GM23338 (cell line): ENCODE data around the gene CACNA1C.

ENCODE experiments used
- CREB1 ChIP-seq: fragments of 250-450 bp; sonication (Bioruptor Pico); IDR thresholded peaks from 2 replicates; pipeline ENCODE4 v1.5.0; 2020; ENCODE audit warnings: low read depth, mild to moderate bottlenecking, moderate library complexity
- EZH2 ChIP-seq: fragments of 200-600 bp; sonication (generic); IDR thresholded peaks from one replicate; pipeline ENCODE4 v1.8.0; 2017; ENCODE audit warnings: antibody characterized with exemption, mild to moderate bottlenecking, low read depth; ENCODE audit not compliant: unreplicated experiment
- EZH2phosphoT487 ChIP-seq: fragments of 200-600 bp; sonication (generic); IDR thresholded peaks from one replicate; pipeline ENCODE4 v1.8.1; 2018; ENCODE audit warnings: antibody characterized with exemption; ENCODE audit not compliant: unreplicated experiment
- JUNB ChIP-seq: IDR thresholded peaks from one replicate; pipeline ENCODE4 v1.6.1; 2016; ENCODE audit warnings: antibody characterized with exemption; ENCODE audit not compliant: unreplicated experiment
- NANOG ChIP-seq: IDR thresholded peaks from 2 replicates; pipeline ENCODE4 v1.6.1; 2016; ENCODE audit warnings: antibody characterized with exemption, borderline replicate concordance
- POLR2AphosphoS5 ChIP-seq: IDR thresholded peaks from 2 replicates; pipeline ENCODE4 v1.6.1; 2016; ENCODE audit warnings: antibody characterized with exemption, low read depth
- STAT1 ChIP-seq: IDR thresholded peaks from one replicate; pipeline ENCODE4 v1.6.1; 2016; ENCODE audit warnings: antibody characterized with exemption; ENCODE audit not compliant: unreplicated experiment
- ZNF114 ChIP-seq: fragments of 250-450 bp; sonication (Bioruptor Pico); IDR thresholded peaks from 2 replicates; pipeline ENCODE4 v1.5.0; 2020; ENCODE audit warnings: mild to moderate bottlenecking, moderate library complexity
- ZNF331 ChIP-seq: fragments of 250-450 bp; sonication (Bioruptor Pico); IDR thresholded peaks from 2 replicates; pipeline ENCODE4 v1.5.0; 2020; ENCODE audit warnings: low read depth, mild to moderate bottlenecking, moderate library complexity
- TF ChIP-seq, protein P1 (sequence below), 2 experiments: fragments of 200-600 bp in 1 of 2; sonication (generic) in 1 of 2; conservative IDR thresholded peaks; 2 replicates each; pipeline versions ENCODE4 v1.5.1 to v1.6.1; 2016 to 2017; ENCODE audit warnings: antibody characterized with exemption in 2 of 2, low read depth in 2 of 2, mild to moderate bottlenecking in 2 of 2, moderate library complexity in 1 of 2
- TF ChIP-seq, protein P2 (sequence below): IDR thresholded peaks from one replicate; pipeline ENCODE4 v1.6.1; 2018; ENCODE audit warnings: antibody characterized with exemption; ENCODE audit not compliant: unreplicated experiment
- TF ChIP-seq, protein P3 (sequence below): fragments of 250-450 bp; sonication (Bioruptor Pico); IDR thresholded peaks from 2 replicates; pipeline ENCODE4 v1.5.0; 2020; ENCODE audit warnings: mild to moderate bottlenecking, moderate library complexity
- TF ChIP-seq, protein P4 (sequence below): IDR thresholded peaks from 2 replicates; pipeline ENCODE4 v1.6.1; 2016; ENCODE audit warnings: antibody characterized with exemption

DNA sequence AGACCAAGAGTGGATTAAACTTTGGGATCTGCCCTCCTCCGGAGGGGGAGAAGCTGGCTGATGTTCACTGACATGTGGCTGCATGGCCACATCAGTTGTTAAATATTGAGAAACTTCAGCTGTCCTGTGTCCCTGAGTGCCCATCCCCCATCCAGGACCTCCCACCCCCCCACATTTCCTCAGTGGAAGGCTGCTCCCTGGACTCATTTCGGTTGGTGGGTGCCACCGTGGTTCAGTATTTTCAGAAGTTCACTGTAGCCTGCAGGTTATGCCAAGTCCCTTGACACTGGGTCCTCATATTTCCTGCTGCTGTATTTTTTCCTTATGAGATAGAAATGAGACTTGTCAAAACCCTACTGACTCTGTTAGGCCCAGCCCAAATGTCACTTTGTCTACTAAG lies 302.4 kb downstream of the CACNA1C start:
- TF ChIP-seq EZH2 (no peak), NANOG (no peak), EZH2phosphoT487 (no peak), POLR2AphosphoS5 (no peak), ZNF331 (CRISPR knock-in tag) (no peak), ZNF114 (no peak), JUNB (no peak), STAT1 (no peak), CREB1 (CRISPR knock-in tag) (no peak)
- TF ChIP-seq, protein P1, sequence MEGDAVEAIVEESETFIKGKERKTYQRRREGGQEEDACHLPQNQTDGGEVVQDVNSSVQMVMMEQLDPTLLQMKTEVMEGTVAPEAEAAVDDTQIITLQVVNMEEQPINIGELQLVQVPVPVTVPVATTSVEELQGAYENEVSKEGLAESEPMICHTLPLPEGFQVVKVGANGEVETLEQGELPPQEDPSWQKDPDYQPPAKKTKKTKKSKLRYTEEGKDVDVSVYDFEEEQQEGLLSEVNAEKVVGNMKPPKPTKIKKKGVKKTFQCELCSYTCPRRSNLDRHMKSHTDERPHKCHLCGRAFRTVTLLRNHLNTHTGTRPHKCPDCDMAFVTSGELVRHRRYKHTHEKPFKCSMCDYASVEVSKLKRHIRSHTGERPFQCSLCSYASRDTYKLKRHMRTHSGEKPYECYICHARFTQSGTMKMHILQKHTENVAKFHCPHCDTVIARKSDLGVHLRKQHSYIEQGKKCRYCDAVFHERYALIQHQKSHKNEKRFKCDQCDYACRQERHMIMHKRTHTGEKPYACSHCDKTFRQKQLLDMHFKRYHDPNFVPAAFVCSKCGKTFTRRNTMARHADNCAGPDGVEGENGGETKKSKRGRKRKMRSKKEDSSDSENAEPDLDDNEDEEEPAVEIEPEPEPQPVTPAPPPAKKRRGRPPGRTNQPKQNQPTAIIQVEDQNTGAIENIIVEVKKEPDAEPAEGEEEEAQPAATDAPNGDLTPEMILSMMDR (conservative IDR thresholded peaks at IDR 0.05; ENCODE audit: low read depth in 2 of 2): no peak
- TF ChIP-seq, protein P2, sequence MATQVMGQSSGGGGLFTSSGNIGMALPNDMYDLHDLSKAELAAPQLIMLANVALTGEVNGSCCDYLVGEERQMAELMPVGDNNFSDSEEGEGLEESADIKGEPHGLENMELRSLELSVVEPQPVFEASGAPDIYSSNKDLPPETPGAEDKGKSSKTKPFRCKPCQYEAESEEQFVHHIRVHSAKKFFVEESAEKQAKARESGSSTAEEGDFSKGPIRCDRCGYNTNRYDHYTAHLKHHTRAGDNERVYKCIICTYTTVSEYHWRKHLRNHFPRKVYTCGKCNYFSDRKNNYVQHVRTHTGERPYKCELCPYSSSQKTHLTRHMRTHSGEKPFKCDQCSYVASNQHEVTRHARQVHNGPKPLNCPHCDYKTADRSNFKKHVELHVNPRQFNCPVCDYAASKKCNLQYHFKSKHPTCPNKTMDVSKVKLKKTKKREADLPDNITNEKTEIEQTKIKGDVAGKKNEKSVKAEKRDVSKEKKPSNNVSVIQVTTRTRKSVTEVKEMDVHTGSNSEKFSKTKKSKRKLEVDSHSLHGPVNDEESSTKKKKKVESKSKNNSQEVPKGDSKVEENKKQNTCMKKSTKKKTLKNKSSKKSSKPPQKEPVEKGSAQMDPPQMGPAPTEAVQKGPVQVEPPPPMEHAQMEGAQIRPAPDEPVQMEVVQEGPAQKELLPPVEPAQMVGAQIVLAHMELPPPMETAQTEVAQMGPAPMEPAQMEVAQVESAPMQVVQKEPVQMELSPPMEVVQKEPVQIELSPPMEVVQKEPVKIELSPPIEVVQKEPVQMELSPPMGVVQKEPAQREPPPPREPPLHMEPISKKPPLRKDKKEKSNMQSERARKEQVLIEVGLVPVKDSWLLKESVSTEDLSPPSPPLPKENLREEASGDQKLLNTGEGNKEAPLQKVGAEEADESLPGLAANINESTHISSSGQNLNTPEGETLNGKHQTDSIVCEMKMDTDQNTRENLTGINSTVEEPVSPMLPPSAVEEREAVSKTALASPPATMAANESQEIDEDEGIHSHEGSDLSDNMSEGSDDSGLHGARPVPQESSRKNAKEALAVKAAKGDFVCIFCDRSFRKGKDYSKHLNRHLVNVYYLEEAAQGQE: no peak
- TF ChIP-seq, protein P3, sequence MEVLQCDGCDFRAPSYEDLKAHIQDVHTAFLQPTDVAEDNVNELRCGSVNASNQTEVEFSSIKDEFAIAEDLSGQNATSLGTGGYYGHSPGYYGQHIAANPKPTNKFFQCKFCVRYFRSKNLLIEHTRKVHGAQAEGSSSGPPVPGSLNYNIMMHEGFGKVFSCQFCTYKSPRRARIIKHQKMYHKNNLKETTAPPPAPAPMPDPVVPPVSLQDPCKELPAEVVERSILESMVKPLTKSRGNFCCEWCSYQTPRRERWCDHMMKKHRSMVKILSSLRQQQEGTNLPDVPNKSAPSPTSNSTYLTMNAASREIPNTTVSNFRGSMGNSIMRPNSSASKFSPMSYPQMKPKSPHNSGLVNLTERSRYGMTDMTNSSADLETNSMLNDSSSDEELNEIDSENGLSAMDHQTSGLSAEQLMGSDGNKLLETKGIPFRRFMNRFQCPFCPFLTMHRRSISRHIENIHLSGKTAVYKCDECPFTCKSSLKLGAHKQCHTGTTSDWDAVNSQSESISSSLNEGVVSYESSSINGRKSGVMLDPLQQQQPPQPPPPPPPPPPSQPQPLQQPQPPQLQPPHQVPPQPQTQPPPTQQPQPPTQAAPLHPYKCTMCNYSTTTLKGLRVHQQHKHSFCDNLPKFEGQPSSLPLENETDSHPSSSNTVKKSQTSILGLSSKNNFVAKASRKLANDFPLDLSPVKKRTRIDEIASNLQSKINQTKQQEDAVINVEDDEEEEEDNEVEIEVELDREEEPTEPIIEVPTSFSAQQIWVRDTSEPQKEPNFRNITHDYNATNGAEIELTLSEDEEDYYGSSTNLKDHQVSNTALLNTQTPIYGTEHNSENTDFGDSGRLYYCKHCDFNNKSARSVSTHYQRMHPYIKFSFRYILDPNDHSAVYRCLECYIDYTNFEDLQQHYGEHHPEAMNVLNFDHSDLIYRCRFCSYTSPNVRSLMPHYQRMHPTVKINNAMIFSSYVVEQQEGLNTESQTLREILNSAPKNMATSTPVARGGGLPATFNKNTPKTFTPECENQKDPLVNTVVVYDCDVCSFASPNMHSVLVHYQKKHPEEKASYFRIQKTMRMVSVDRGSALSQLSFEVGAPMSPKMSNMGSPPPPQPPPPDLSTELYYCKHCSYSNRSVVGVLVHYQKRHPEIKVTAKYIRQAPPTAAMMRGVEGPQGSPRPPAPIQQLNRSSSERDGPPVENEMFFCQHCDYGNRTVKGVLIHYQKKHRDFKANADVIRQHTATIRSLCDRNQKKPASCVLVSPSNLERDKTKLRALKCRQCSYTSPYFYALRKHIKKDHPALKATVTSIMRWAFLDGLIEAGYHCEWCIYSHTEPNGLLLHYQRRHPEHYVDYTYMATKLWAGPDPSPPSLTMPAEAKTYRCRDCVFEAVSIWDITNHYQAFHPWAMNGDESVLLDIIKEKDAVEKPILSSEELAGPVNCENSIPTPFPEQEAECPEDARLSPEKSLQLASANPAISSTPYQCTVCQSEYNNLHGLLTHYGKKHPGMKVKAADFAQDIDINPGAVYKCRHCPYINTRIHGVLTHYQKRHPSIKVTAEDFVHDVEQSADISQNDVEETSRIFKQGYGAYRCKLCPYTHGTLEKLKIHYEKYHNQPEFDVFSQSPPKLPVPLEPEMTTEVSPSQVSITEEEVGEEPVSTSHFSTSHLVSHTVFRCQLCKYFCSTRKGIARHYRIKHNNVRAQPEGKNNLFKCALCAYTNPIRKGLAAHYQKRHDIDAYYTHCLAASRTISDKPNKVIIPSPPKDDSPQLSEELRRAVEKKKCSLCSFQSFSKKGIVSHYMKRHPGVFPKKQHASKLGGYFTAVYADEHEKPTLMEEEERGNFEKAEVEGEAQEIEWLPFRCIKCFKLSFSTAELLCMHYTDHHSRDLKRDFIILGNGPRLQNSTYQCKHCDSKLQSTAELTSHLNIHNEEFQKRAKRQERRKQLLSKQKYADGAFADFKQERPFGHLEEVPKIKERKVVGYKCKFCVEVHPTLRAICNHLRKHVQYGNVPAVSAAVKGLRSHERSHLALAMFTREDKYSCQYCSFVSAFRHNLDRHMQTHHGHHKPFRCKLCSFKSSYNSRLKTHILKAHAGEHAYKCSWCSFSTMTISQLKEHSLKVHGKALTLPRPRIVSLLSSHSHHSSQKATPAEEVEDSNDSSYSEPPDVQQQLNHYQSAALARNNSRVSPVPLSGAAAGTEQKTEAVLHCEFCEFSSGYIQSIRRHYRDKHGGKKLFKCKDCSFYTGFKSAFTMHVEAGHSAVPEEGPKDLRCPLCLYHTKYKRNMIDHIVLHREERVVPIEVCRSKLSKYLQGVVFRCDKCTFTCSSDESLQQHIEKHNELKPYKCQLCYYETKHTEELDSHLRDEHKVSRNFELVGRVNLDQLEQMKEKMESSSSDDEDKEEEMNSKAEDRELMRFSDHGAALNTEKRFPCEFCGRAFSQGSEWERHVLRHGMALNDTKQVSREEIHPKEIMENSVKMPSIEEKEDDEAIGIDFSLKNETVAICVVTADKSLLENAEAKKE (CRISPR knock-in tag): no peak
- TF ChIP-seq, protein P4, sequence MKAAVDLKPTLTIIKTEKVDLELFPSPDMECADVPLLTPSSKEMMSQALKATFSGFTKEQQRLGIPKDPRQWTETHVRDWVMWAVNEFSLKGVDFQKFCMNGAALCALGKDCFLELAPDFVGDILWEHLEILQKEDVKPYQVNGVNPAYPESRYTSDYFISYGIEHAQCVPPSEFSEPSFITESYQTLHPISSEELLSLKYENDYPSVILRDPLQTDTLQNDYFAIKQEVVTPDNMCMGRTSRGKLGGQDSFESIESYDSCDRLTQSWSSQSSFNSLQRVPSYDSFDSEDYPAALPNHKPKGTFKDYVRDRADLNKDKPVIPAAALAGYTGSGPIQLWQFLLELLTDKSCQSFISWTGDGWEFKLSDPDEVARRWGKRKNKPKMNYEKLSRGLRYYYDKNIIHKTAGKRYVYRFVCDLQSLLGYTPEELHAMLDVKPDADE: no peak
